Ramos (cell line): ENCODE results near the gene SLC22A17.
"Not testable (repeated sequence)": the region's sequence is repeated elsewhere in the genome, so short reads cannot be mapped to it uniquely, and the experiment has no call there.

Experiments used
- in situ Hi-C: fragments of 300-500 bp; cut with MboI; formaldehyde crosslinking; loops from one replicate; pipeline ENCODE4 v1.14.3; 2022; ENCODE audit warnings: low sequenced_read_pairs; ENCODE audit not compliant: unreplicated experiment

SLC22A17 gene

DNA sequence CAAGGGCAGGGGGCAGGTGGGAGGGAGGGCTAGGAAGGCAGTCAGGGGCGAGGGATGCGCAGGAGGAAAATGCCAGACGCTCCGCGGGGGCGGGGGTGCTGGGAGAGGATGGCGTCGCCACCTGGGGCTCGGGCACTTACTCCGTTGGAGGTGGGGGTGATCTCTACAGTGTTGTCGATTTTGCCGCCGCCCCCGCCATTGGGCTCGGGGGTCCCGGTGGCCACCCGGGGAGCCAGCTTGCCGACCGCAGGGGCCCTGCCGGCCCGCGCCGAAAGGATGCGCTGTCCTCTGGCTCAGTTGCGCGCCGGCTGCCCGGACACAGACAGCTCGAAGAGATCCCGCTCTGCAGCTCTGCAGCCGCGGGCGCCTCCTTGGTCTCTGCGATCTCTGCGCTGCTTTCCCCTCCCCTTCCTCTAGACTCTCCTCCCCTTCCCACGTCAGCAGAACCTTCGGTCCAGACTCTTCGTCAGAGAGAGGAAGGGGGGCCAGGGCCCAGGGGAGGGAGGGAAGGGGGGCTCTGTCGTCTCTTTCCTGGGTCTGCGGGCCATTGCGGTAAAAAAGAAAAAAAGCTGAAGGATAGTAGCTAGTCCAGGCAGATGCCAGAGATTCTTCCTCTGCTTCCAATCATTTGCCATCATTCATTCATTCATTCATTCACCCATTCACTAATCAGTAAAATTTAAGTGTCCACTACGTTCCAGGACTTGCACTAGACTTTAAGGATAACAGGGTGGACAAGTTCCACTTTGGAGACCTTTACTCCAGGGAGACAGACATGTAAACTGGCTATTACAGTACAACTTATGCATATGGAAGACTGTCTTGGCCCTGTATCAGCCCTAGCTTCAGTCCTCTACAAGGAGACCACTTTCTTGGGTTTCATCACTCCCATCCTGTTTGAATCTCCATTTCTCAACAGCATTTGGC is at the start of gene SLC22A17:
Gene SLC22A17, minus strand, starts transcription at position 382 of the 927 bp plus-strand sequence.
- in situ Hi-C loops = no loop called here

DNA sequence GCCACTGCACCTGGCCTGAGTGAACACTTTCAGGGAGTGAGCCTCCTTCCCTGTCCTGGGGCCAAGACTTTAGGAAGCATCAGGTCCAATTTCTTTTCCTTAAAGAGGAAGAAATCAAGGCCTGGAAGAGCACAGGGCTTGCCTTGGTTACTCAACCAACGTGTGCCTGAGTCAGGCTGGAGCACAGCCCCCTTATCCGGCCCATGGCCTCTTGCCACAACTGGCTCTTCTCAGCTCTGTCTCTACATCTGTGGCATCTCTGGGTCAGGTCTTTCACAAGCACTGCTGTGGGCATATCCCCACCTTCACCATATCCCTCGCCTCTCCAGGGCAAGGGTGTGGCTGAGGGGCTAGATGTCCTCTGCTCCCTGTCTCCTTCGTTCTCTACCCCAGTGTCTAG is 48.6 kb upstream of the SLC22A17 start:
- in situ Hi-C loops = no loop called here

DNA sequence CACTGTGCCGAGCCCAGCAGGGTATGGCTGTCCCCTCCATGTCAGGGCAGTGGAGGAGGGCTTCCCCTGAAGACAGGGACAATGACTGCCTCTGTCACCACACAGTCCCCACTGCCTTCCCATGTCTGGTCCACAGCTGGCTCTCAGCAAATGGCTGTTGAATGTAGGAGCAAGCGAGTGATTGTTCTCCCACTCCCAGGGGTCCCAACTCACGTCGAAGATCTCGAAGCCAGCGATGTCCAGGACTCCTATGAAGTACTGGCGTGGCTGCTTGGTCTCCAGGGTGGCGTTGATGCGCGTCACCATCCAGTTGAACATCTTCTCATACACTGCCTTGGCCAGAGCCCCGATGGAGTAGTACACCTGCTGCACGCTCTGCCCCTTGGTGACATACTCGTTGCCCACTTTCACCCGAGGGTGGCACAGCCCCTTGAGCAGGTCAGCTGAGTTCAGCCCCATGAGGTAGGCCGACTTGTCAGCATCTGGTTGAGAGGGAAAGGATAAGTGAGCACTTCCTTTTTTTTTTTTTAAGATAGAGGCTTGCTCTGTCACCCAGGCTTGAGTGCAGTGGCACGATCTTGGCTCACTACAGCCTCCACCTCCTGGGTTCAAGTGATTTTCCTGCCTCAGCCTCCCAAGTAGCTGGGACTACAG is 47.9 kb upstream of the SLC22A17 start:
- in situ Hi-C loops = not testable (repeated sequence)

DNA sequence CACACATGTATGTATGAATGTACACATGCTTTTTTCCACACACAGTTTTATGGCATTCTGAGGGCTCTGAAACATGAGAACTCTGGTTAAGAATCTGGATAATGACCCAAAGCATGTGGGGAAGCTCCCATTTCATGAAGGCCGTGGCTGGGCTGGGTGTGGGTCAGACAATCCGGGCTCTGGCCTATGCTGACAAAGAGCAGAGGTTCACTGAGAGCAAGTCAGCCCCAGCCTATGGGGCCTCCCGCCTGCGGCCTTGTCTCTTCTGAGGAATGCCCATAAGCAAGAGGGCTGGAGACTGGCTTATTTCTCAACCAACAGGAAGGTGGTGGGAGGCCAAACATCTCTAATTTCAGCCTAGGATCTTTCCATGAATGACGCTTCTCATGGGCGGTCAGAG is 46.9 kb upstream of the SLC22A17 start:
- in situ Hi-C loops = loop anchor here (25.0 kb wide), 1 partner anchor 712 kb away; no protein-coding TSS in a partner anchor

DNA sequence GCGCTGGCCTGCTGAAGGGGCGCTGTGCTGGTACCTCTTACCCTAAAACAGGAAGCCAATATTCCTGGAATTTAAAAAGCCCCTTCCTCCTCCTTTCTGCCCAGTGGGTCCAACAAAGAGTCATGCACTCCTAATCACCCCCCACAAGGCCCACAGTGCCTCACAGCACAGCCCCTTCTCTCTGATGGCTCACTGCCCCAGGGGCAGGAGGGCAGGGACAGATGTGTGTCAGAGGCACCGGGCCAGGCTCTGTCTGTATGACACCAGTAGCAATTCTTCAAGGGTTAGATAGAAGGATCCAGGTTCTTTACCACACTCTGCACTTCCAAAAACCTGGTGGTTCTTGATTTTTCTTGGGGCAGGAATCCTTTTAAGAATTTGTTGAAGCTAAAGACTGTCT is 46.4 kb upstream of the SLC22A17 start:
- in situ Hi-C loops = loop anchor here (25.0 kb wide), 1 partner anchor 712 kb away; no protein-coding TSS in a partner anchor

DNA sequence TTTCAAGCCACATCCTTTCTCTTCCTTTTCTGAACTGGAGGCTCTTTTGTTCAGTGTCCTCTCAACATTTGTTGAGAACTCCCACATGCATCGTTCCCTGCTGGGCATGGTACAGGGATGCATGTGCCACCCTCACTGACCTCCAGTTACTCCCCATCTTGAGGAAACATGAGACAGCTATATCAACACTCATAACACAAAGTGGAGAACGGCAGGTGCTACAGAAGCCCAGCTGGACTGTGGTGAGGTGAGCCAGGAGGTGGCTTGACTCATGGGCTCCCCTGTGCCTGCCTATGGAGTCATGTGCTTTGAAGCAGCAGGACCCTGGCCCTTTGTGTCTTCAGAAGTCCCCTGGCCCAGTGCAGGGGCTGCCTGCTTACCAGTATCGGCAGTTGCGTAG is 45.7 kb upstream of the SLC22A17 start:
- in situ Hi-C loops = loop anchor here (25.0 kb wide), 1 partner anchor 711 kb away; no protein-coding TSS in a partner anchor

GRCh38 chr14:23396781-23397407 is 44.2 kb upstream of the SLC22A17 start:
- in situ Hi-C loops = loop anchor here (25.0 kb wide), 1 partner anchor 710 kb away; no protein-coding TSS in a partner anchor

DNA sequence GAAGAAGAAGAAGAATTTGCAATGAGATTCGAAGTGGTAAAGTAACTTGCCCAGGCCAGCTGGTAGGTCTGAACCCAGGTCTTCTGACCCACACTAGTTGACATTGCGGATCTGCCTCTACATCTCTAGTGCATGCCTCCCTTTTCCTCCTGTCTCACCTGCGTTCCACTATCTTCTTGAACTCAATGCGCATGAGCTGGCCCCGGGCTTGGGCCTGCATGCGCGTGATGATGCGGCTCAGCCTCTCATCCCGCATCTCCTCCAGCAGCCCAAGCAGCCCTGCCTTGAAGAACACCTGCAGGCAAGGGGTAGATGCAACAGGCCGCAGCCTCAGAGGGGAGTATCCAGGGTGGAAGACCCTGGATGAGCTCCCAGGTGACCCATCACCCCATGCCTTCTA is 43.4 kb upstream of the SLC22A17 start:
- in situ Hi-C loops = loop anchor here (25.0 kb wide), 1 partner anchor 709 kb away; no protein-coding TSS in a partner anchor

GRCh38 chr14:23392613-23393012 is 39.9 kb upstream of the SLC22A17 start:
- in situ Hi-C loops = loop anchor here (25.0 kb wide), 1 partner anchor 705 kb away; no protein-coding TSS in a partner anchor

DNA sequence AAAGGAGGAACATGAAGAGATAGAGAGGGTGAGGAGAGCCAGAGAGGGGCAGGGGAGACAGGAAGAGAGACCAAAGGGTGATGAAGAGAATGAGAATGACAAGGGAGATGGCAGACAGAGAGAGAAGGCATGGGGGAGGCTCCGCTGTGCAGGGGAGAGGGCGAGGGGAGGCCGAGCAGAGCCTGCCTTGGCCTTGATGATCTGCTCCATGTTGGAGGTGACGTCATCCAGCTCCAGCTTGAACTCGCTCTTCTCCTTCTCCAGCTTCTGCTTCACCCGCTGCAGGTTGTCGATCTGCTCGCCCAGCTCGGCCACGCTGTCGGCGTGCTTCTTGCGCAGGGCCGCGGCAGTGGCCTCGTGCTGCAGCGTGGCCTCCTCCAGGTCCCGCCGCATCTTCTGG is 37.2 kb upstream of the SLC22A17 start:
- in situ Hi-C loops = loop anchor here (25.0 kb wide), 1 partner anchor 703 kb away; no protein-coding TSS in a partner anchor

GRCh38 chr14:23389396-23389795 is 36.7 kb upstream of the SLC22A17 start:
- in situ Hi-C loops = loop anchor here (25.0 kb wide), 1 partner anchor 702 kb away; no protein-coding TSS in a partner anchor

GRCh38 chr14:23388996-23389395 is 36.3 kb upstream of the SLC22A17 start:
- in situ Hi-C loops = loop anchor here (25.0 kb wide), 1 partner anchor 702 kb away; no protein-coding TSS in a partner anchor

DNA sequence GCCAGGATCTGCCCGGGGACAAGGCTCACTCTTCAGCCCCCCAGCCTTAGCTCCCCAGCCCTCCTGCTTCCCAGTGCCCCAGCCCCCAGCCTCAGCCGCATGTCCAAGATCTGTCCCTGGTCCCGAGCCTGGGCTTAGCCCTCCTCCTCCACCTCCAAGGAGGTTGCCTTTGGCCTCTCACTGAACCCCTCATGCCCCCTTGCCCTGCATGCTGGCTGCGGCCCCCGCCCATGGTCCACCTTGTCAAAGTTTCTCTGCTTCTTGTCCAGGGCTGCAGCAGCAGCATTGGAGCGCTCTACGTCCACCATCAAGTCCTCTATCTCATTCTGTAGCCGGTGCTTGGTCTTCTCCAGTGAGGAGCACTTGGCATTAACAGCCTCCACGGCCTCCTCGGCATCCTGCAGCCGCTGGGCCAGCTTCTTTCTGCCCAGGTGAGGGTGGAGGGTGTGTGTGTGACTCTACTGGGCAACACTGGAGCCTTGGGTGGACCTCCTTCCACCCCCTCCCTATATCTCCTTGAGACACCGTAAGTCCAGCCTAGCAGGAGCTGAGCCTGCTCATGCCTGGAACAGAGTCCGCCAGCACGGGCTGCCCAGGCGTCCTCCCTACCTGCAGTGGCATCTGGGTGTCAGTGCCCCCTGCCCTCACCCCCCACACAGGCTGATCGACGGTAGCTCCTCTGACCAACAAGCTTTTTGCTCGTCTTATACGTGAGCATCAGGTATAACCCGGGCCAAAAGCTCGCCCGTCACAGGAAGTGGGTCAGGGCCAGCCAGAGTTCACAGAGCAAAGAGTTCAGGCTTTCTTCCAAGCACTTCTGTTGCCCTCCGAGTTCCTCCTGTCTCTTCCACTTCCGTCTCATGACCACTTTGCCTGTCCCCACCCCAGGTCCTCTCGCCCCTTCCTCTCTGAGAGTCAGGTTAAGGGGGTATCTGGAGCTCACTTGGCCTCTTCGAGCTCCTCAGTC is 35.5 kb upstream of the SLC22A17 start:
- in situ Hi-C loops = loop anchor here (25.0 kb wide), 1 partner anchor 701 kb away; no protein-coding TSS in a partner anchor

- in situ Hi-C loops = loop anchor here (25.0 kb wide), 1 partner anchor 700 kb away; no protein-coding TSS in a partner anchor
These were observed 34.3 kb upstream of the SLC22A17 start for GRCh38 chr14:23386999-23387398.

GRCh38 chr14:23386266-23386657 is 33.6 kb upstream of the SLC22A17 start:
- in situ Hi-C loops = loop anchor here (25.0 kb wide), 1 partner anchor 699 kb away; no protein-coding TSS in a partner anchor

DNA sequence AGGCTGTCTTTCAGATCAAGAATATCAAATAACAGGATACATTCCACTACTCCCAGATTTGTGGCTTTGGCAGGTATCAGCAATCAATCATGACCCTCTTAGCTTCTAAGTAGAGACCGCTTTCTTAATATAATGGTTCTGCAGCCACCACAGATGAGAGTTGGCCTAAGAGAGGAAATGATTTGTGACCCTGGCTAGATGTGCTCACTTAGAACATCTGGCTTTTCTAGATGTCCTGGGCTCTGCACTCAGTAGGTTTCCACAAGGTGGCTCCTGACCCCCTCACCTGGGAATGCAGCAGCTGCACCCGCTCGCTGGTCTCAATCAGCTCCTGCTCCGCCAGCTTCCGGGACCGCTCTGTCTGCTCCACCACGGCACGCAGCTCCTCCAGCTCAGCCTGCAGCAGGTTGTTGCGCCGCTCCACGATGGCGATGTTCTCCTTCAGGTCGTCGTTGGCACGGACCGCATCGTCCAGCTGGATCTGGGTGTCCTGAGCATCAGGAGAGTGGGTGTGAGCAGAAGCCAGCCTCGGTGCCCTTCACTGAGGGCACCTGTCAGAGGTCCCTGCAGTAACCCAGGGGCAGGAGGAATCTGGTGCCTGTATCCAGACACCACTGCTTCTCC is 33.1 kb upstream of the SLC22A17 start:
- in situ Hi-C loops = loop anchor here (25.0 kb wide), 1 partner anchor 698 kb away; no protein-coding TSS in a partner anchor

DNA sequence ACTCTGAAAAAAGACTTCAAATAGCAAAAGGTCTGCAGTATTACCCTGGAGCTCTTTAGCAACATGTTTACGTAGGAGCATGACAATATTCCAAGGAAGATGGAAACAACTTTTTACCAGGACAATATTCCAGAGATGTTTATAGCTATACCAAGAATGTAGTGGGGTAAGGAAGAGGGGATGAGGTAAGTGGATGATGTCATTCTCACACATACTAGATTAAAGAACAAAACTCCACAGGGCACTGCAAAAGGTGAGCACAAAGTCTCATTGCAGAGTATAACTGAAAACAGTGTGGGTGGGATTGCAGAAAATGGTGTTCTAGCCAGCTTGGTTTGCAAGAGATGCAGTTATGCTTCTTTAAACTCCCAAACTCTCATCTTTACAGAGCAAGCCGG is 32.6 kb upstream of the SLC22A17 start:
- in situ Hi-C loops = loop anchor here (25.0 kb wide), 1 partner anchor 698 kb away; no protein-coding TSS in a partner anchor

GRCh38 chr14:23384364-23385080 is 31.8 kb upstream of the SLC22A17 start:
- in situ Hi-C loops = loop anchor here (25.0 kb wide), 1 partner anchor 697 kb away; no protein-coding TSS in a partner anchor
